Spleen (tissue), 11 donors: Measurements from ENCODE around the gene GPR85. TPM values are rescaled to one million over a fixed set of nuclear protein-coding genes. Genes with fewer than 3 reads are reported as not detected.

Experiments used
- DNase-seq: peaks from one replicate; pipeline ENCODE4 v3.0.0-alpha.2; 2020
- H3K27ac ChIP-seq, 8 donors: fragments of 200-600 bp; sonication (generic) in 7 of 8; 1 replicate in 4 of 8; 2 replicates in 4 of 8; pipeline versions ENCODE4 v1.5.0 to v1.8.0; 2016 to 2021; ENCODE audit warnings: inconsistent platforms in 4 of 8, mild to moderate bottlenecking in 4 of 8, moderate library complexity in 1 of 8
- H3K27me3 ChIP-seq, 7 donors: fragments of 200-600 bp; sonication (generic) in 6 of 7; replicated peaks in 1 of 7; 1 replicate in 4 of 7; 2 replicates in 3 of 7; pipeline versions ENCODE4 v1.5.0 to v1.8.0; 2016 to 2021; ENCODE audit warnings: inconsistent platforms in 3 of 7, mild to moderate bottlenecking in 1 of 7
- H3K36me3 ChIP-seq, 6 donors: fragments of 200-600 bp; sonication (generic) in 5 of 6; 1 replicate in 4 of 6; 2 replicates in 2 of 6; pipeline versions ENCODE4 v1.5.0 to v1.8.0; 2016 to 2021; ENCODE audit warnings: inconsistent platforms in 2 of 6
- H3K4me1 ChIP-seq, 6 donors: fragments of 200-600 bp; sonication (generic) in 5 of 6; 1 replicate in 3 of 6; 2 replicates in 3 of 6; pipeline versions ENCODE4 v1.5.0 to v1.8.0; 2016 to 2021; ENCODE audit warnings: inconsistent platforms in 3 of 6
- H3K4me3 ChIP-seq, 8 donors: fragments of 200-600 bp; sonication (generic) in 7 of 8; 1 replicate in 4 of 8; 2 replicates in 4 of 8; pipeline versions ENCODE4 v1.5.0 to v1.8.0; 2016 to 2021; ENCODE audit warnings: inconsistent platforms in 4 of 8, mild to moderate bottlenecking in 4 of 8, moderate library complexity in 2 of 8
- H3K9me3 ChIP-seq, 8 donors: fragments of 200-600 bp; sonication (generic) in 7 of 8; 1 replicate in 4 of 8; 2 replicates in 4 of 8; pipeline versions ENCODE4 v1.5.0 to v1.8.0; 2016 to 2021; ENCODE audit warnings: inconsistent platforms in 4 of 8
- POLR2A ChIP-seq, 3 donors: fragments of 450-650 bp; IDR thresholded peaks; one replicate each; pipeline ENCODE4 v1.5.1; 2017; ENCODE audit warnings: antibody characterized with exemption in 3 of 3, mild to moderate bottlenecking in 1 of 3
- POLR2AphosphoS5 ChIP-seq, 3 donors: sonication (generic); formaldehyde crosslinking; IDR thresholded peaks; one replicate each; pipeline ENCODE4 v1.5.1; 2017; ENCODE audit warnings: antibody characterized with exemption in 3 of 3
- WGBS, 5 donors: extraction: QIAGEN DNeasy Blood & Tissue Kit in 3 of 5; methylation state at CpG; one replicate each; pipeline versions ENCODE4 v1.1.5 to v1.1.7; 2013 to 2018; 5-methylcytosine and 5-hydroxymethylcytosine counted together
- intact Hi-C: fragments of 100-400 bp; cut with DNase I; formaldehyde crosslinking; loops from one replicate; pipeline ENCODE4 v1.15.0; 2023; ENCODE audit warnings: low total_unique reads
- polyA plus RNA-seq, 3 donors: library from polyadenylated mRNA; stranded (reverse); fragments of 200-250 nt; gene quantifications; one replicate each; pipeline ENCODE4 v1.2.1, GENCODE V29; 2013
- total RNA-seq, 7 donors: library from RNA; depleted of rRNA in 3 of 7; stranded (reverse); fragments of >200 nt in 3 of 7; fragmentation: NEBNext Ultra II Directional in 4 of 7; extraction: Animal tissue kit (Norgen Biotek cat#: 25700) in 4 of 7; gene quantifications; one replicate each; pipeline versions ENCODE4 v1.1.0 to v1.2.1, GENCODE V29; 2016 to 2021
- TF ChIP-seq, protein P1 (sequence below), 11 experiments: fragments of 200-600 bp in 7 of 11; fragments of 450-650 bp in 4 of 11; sonication (generic) in 4 of 11; IDR thresholded peaks in 8 of 11; conservative IDR thresholded peaks in 3 of 11; 1 replicate in 7 of 11; 2 replicates in 4 of 11; pipeline versions ENCODE4 v1.4.0 to v1.8.0; 2016 to 2021; ENCODE audit warnings: antibody characterized with exemption in 11 of 11, inconsistent platforms in 4 of 11, mild to moderate bottlenecking in 1 of 11
- donor health status: healthy with polysubstance abuse.
- donor health status: DM: no; HTN: no; CAD: no; lungs with moderate emphysema.
- donor health status: DM: no; HTN: no; CAD: no.
- donor health status: Bipolar disorder and iron deficiency.
- donor health status: healthy.
- donor health status: DM: no; HTN: no; CAD: no.
- donor health status: DM: yes; HTN: yes; CAD: no.

Gene GPR85
- total and polyA plus RNA-seq, 10 donors: 1.3 to 11.3 (median 5.2) TPM

DNA sequence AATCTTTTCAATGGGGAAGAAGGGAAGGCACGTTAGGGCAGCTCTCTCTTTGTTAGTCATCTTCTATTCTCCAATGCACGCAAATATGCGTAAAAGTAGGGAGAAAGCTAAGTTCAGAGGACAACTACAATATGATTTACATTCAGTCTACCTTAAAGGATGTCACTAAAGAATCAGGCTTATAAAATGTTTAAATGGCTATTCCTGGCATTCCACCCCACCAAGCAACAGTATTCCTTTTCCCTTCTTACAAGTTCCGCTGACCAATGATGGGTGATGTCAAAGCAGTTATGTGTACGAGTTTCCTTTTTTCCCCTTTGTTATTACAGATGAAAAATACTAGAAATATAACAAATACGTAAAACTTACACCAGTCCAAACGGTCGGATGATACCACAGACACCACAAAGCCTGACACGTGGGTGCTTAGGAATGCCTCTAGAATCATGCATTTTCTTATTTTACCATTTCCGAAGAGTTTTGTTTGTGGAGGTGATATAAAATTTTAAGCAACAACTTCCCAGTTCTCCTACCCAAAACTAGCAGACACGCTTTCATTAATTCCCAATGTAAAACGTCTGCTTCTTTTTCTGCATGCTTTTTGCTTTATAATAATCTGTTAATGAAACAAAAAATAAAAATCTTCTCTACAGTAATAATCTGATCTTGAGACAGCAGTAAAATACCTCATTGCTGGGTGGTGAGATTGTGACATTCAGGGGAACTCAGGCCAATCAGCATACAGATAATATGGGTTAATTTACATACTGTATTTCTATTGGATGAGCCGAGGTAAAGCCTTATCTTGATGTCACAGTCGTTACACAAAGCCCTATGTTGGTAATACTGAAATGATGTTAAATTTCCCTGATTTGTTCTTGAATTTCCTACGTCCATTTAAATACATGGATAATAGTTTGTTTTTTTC is 708 bp upstream of the GPR85 start:
- WGBS, 5 donors: 42 to 57% (median 50%) methylated on average over 15 of the region's 15 CpGs
- H3K27ac ChIP-seq: peak overlapping the region in 7 of 8 donors; percentile 4 to 81 (median 68)
- peaks cover 0 to 16% (median 9%) of the 10 kb centered on the region in 6 donors for H3K4me1 ChIP-seq
- no peaks in the 10 kb centered on the region for H3K36me3 ChIP-seq
- no peak for DNase-seq
- intact Hi-C loops: no loop called here
- peaks cover 0 to 54% (median 5%) of the 10 kb centered on the region in 7 donors for H3K27me3 ChIP-seq
- H3K9me3 ChIP-seq: no peaks in the 10 kb centered on the region
- TF ChIP-seq POLR2AphosphoS5 (IDR thresholded peaks at IDR 0.05) (no peak), POLR2A (IDR thresholded peaks at IDR 0.05) (no peak)
- TF ChIP-seq, protein P1, sequence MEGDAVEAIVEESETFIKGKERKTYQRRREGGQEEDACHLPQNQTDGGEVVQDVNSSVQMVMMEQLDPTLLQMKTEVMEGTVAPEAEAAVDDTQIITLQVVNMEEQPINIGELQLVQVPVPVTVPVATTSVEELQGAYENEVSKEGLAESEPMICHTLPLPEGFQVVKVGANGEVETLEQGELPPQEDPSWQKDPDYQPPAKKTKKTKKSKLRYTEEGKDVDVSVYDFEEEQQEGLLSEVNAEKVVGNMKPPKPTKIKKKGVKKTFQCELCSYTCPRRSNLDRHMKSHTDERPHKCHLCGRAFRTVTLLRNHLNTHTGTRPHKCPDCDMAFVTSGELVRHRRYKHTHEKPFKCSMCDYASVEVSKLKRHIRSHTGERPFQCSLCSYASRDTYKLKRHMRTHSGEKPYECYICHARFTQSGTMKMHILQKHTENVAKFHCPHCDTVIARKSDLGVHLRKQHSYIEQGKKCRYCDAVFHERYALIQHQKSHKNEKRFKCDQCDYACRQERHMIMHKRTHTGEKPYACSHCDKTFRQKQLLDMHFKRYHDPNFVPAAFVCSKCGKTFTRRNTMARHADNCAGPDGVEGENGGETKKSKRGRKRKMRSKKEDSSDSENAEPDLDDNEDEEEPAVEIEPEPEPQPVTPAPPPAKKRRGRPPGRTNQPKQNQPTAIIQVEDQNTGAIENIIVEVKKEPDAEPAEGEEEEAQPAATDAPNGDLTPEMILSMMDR (IDR thresholded peaks at IDR 0.05 in 8 of 11, conservative IDR thresholded peaks at IDR 0.05 in 3 of 11): no peak
- H3K4me3 ChIP-seq: peak overlapping the region in 6 of 8 donors; percentile 18 to 69 (median 38)

GRCh38 chr7:113085781-113086390 is 741 bp downstream of the GPR85 start:
- Histone ChIP-seq H3K27ac (peak overlapping the region in 3 of 8 donors; percentile 51 to 77 (median 73)), H3K4me1 (peaks cover 0 to 16% (median 9%) of the 10 kb centered on the region in 6 donors), H3K4me3 (peak overlapping the region in 7 of 8 donors; percentile 18 to 69 (median 36)), H3K36me3 (no peaks in the 10 kb centered on the region), H3K27me3 (peaks cover 0 to 54% (median 5%) of the 10 kb centered on the region in 7 donors), H3K9me3 (no peaks in the 10 kb centered on the region)
- no peak for TF ChIP-seq POLR2A (IDR thresholded peaks at IDR 0.05)
- TF ChIP-seq POLR2AphosphoS5 (IDR thresholded peaks at IDR 0.05): no peak
- TF ChIP-seq, protein P1 (IDR thresholded peaks at IDR 0.05 in 8 of 11, conservative IDR thresholded peaks at IDR 0.05 in 3 of 11): no peak
- no peak for DNase-seq
- intact Hi-C loops: no loop called here
- 18 to 40% (median 27%) methylated on average over 16 of the region's 16 CpGs for whole genome bisulfite sequencing, 5 donors

GRCh38 chr7:113084496-113085172 is 2.0 kb downstream of the GPR85 start:
- no peak for DNase-seq
- Histone ChIP-seq H3K9me3 (no peaks in the 10 kb centered on the region), H3K4me3 (no peak overlapping the region), H3K27ac (no peak overlapping the region), H3K27me3 (peaks cover 0 to 54% (median 5%) of the 10 kb centered on the region in 7 donors), H3K4me1 (peaks cover 0 to 16% (median 9%) of the 10 kb centered on the region in 6 donors), H3K36me3 (no peaks in the 10 kb centered on the region)
- intact Hi-C loops: no loop called here
- 69 to 86% (median 78%) methylated on average over 4 of the region's 4 CpGs for WGBS, 5 donors
- TF ChIP-seq POLR2AphosphoS5 (IDR thresholded peaks at IDR 0.05) (no peak), POLR2A (IDR thresholded peaks at IDR 0.05) (no peak)
- TF ChIP-seq, protein P1 (IDR thresholded peaks at IDR 0.05 in 8 of 11, conservative IDR thresholded peaks at IDR 0.05 in 3 of 11): no peak
